OCI-LY7 (cell line): ENCODE data around the gene LHPP. TPM values are rescaled to one million over a fixed set of nuclear protein-coding genes. Genes with fewer than 3 reads are reported as not detected.
A peak's percentile ranks its signal among the peaks of the same experiment; 100 is the strongest.

ENCODE experiments used
- BruUV-seq: library from RNA; stranded (reverse); fragments of 400-500 nt; replicated peaks from 2 replicates; lab custom pipeline; 2021; lab: Mats Ljungman, UMichigan
- CTCF ChIA-PET: fragments of 300-600 bp; sonication (Branson Sonifier 250); formaldehyde crosslinking; loops from one replicate; lab custom pipeline; 2022; ENCODE audit warnings: antibody characterized with exemption; ENCODE audit not compliant: unreplicated experiment; lab: Charles Lee
- POLR2A ChIA-PET: fragments of 300-600 bp; sonication (Branson Sonifier 250); formaldehyde crosslinking; loops from one replicate; lab custom pipeline; 2022; ENCODE audit warnings: antibody characterized with exemption; lab: Charles Lee
- DNase-seq: peaks from one replicate; pipeline ENCODE4 v3.0.0-alpha.2; 2015; ENCODE audit warnings: low spot score
- H2AFZ ChIP-seq: fragments of 200-600 bp; sonication (generic), shearing (Covaris generic); 2 replicates; pipeline ENCODE4 v1.6.1; 2014; ENCODE audit warnings: mild to moderate bottlenecking, antibody characterized with exemption, low read length, moderate library complexity
- H3K27ac ChIP-seq: fragments of 200-600 bp; sonication (generic); 2 replicates; pipeline ENCODE4 v1.5.1; 2014; ENCODE audit warnings: mixed run types, low read depth, mild to moderate bottlenecking, moderate library complexity, low read length, inconsistent platforms; ENCODE audit not compliant: poor library complexity, severe bottlenecking
- H3K36me3 ChIP-seq: fragments of 200-600 bp; sonication (generic); 2 replicates; pipeline ENCODE4 v1.6.1; 2014; ENCODE audit warnings: mild to moderate bottlenecking, antibody characterized with exemption, low read length, moderate library complexity, mixed read lengths; ENCODE audit not compliant: insufficient read depth
- H3K4me1 ChIP-seq: fragments of 200-600 bp; sonication (generic); 2 replicates; pipeline ENCODE4 v1.5.1; 2014; ENCODE audit warnings: mild to moderate bottlenecking, low read length; ENCODE audit not compliant: insufficient read depth, poor library complexity, severe bottlenecking
- H3K4me2 ChIP-seq: fragments of 200-600 bp; sonication (generic); 2 replicates; pipeline ENCODE4 v1.6.1; 2014; ENCODE audit warnings: mild to moderate bottlenecking, low read length
- H3K4me3 ChIP-seq: fragments of 200-600 bp; sonication (generic); 2 replicates; pipeline ENCODE4 v1.5.1; 2014; ENCODE audit warnings: mild to moderate bottlenecking, low read depth, low read length; ENCODE audit not compliant: poor library complexity, severe bottlenecking
- H3K79me2 ChIP-seq: fragments of 200-600 bp; sonication (generic); 2 replicates; pipeline ENCODE4 v1.6.1; 2016; ENCODE audit warnings: low read depth, mild to moderate bottlenecking, low read length, moderate library complexity, mixed read lengths; ENCODE audit not compliant: insufficient read depth
- H3K9me2 ChIP-seq: fragments of 200-600 bp; sonication (generic); 2 replicates; pipeline ENCODE4 v1.6.1; 2016; ENCODE audit warnings: mild to moderate bottlenecking, low read length, mixed read lengths; ENCODE audit not compliant: insufficient read depth
- H3K9me3 ChIP-seq: fragments of 200-600 bp; sonication (generic); 2 replicates; pipeline ENCODE4 v1.6.1; 2014; ENCODE audit warnings: mild to moderate bottlenecking, mixed run types, low read length, mixed read lengths
- H4K20me1 ChIP-seq: fragments of 200-600 bp; sonication (generic); 2 replicates; pipeline ENCODE4 v1.6.1; 2014; ENCODE audit warnings: mild to moderate bottlenecking, antibody characterized with exemption, low read length, moderate library complexity, mixed read lengths; ENCODE audit not compliant: insufficient read depth
- EZH2phosphoT487 ChIP-seq: fragments of 200-600 bp; sonication (generic); IDR thresholded peaks from 2 replicates; pipeline ENCODE4 v1.6.1; 2018; ENCODE audit warnings: low read depth, borderline replicate concordance, mild to moderate bottlenecking, mixed run types, antibody characterized with exemption, low read length, moderate library complexity, mixed read lengths
- intact Hi-C: fragments of 100-400 bp; cut with micrococcal nuclease; formaldehyde crosslinking; loops from one replicate; pipeline ENCODE4 v1.10.0; 2022; ENCODE audit not compliant: unreplicated experiment
- total RNA-seq, 2 experiments: library from RNA; depleted of rRNA in 1 of 2; stranded (reverse); fragments of >200 nt in 1 of 2; shearing (Covaris generic) in 1 of 2; gene quantifications; 2 replicates each; pipeline ENCODE4 v1.2.3, GENCODE V29; 2014 to 2022
- TF ChIP-seq, protein P1 (sequence below): fragments of 200-600 bp; sonication (generic); conservative IDR thresholded peaks from 2 replicates; pipeline ENCODE4 v1.5.1; 2014; ENCODE audit warnings: mild to moderate bottlenecking, antibody characterized with exemption, low read length, moderate library complexity, mixed read lengths

Gene LHPP
- total RNA-seq, 2 experiments from 2014 or later: 30.3 to 65.2 TPM

DNA sequence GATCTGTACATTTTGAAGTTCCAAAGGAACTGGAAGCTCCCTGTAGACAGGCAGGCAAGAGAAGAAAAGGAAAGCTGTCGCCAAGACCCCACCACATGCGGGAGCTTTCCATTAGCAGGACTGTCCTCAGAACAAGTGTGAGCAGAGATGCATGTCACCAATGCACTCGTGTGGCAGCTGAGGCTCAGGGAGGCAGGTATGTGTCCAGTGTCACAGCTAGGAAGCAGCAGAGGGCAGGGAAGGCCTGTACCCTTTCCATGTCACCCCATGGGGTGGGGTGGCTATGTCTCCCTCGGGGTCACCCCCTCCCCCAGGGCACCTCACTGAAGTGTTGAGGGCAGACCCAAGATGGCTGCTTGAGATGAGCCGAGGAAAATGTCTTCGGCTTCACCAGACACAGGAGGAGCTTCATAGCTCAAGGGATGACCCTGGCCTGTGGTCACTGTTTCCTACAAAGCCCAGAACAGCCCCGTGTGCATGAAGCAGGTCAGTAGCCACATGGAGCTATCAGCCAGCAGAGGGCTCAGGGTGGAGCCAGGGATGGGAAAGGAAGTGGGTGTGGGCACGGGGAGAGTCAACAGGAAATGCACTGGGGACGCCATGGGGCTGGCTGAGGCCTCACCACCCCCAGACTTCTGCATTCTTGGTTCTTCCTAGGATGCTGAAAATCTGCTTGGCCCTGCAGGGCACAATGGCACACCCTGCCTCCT, 186.0 kb downstream of the LHPP start:
- peak overlapping the region; percentile 38 for H3K27ac ChIP-seq
- no TSS peak for BruUV-seq
- no peaks in the 10 kb centered on the region for H3K9me2 ChIP-seq
- TF ChIP-seq EZH2phosphoT487: no peak
- TF ChIP-seq, protein P1, sequence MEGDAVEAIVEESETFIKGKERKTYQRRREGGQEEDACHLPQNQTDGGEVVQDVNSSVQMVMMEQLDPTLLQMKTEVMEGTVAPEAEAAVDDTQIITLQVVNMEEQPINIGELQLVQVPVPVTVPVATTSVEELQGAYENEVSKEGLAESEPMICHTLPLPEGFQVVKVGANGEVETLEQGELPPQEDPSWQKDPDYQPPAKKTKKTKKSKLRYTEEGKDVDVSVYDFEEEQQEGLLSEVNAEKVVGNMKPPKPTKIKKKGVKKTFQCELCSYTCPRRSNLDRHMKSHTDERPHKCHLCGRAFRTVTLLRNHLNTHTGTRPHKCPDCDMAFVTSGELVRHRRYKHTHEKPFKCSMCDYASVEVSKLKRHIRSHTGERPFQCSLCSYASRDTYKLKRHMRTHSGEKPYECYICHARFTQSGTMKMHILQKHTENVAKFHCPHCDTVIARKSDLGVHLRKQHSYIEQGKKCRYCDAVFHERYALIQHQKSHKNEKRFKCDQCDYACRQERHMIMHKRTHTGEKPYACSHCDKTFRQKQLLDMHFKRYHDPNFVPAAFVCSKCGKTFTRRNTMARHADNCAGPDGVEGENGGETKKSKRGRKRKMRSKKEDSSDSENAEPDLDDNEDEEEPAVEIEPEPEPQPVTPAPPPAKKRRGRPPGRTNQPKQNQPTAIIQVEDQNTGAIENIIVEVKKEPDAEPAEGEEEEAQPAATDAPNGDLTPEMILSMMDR: peak; percentile 66
- ChIA-PET POLR2A (interaction anchor here (1.0 kb wide), 2 partner anchors 39 to 94 kb away, joined by 3 to 5 read pairs; no protein-coding TSS in a partner anchor), CTCF (interaction anchor here (0.6 to 1.4 kb wide), 3 partner anchors 71 to 94 kb away, joined by 3 to 4 read pairs (median 4); no protein-coding TSS in a partner anchor)
- H3K4me2 ChIP-seq: peak overlapping the region; percentile 56
- H3K4me1 ChIP-seq: peaks cover 25% of the 10 kb centered on the region
- H3K36me3 ChIP-seq: peaks cover 50% of the 10 kb centered on the region; the same call in 1 of the 2 replicates
- peak; percentile 80 for DNase-seq
- H3K79me2 ChIP-seq: peaks cover 25% of the 10 kb centered on the region; the same call in 1 of the 2 replicates
- no peaks in the 10 kb centered on the region for H4K20me1 ChIP-seq
- intact Hi-C loops: loop anchor here (5.0 kb wide), 1 partner anchor 95 kb away; the partner anchor contains the start of gene FAM53B
- H3K9me3 ChIP-seq: no peaks in the 10 kb centered on the region
- peak overlapping the region; percentile 20 for H3K4me3 ChIP-seq
- no peak overlapping the region for H2AFZ ChIP-seq

DNA sequence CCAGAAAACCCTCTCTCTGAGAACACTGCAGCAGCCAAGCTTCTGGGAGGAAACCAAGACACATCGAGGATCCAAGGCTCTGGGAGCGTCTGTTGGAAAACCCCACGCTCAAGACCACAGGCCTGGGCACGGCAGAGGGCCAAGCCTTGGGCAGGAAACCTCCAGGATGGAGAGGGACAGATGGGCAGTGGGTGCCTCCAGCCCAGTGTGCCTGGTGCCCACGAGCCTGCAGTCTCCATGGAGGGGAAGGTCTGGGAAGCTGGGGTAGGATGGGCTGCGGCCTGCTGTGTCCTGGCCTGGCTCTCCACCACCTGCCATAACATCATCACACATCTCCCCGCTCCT, 186.5 kb downstream of the LHPP start:
- peaks cover 25% of the 10 kb centered on the region; the same call in 1 of the 2 replicates for H3K79me2 ChIP-seq
- no peak for DNase-seq
- peak overlapping the region; percentile 20 for H3K4me3 ChIP-seq
- H3K36me3 ChIP-seq: peaks cover 49% of the 10 kb centered on the region; the same call in 1 of the 2 replicates
- no TSS peak for BruUV-seq
- intact Hi-C loops: loop anchor here (5.0 kb wide), 1 partner anchor 94 kb away; the partner anchor contains the start of gene FAM53B
- peaks cover 25% of the 10 kb centered on the region for H3K4me1 ChIP-seq
- H3K4me2 ChIP-seq: peak overlapping the region; percentile 56
- H4K20me1 ChIP-seq: no peaks in the 10 kb centered on the region
- H3K9me3 ChIP-seq: no peaks in the 10 kb centered on the region
- CTCF ChIA-PET: interaction anchor here (1.4 kb wide), 1 partner anchor 71 kb away, joined by 4 read pairs; no protein-coding TSS in a partner anchor
- TF ChIP-seq EZH2phosphoT487: no peak
- TF ChIP-seq, protein P1: no peak
- H2AFZ ChIP-seq: no peak overlapping the region
- no peaks in the 10 kb centered on the region for H3K9me2 ChIP-seq
- H3K27ac ChIP-seq: peak overlapping the region; percentile 38
- POLR2A ChIA-PET: interaction anchor here (0.6 to 1.0 kb wide), 2 partner anchors 93 to 164 kb away, joined by 3 to 5 read pairs; no protein-coding TSS in a partner anchor
